ENCODE measurements around the gene PAFAH1B1. TPM values are rescaled to one million over a fixed set of nuclear protein-coding genes. Genes with fewer than 3 reads are reported as not detected.

The PAFAH1B1 gene
- polyA plus RNA-seq, 4 donors, result 40.2 to 85.0 (median 50.3) TPM

- 77 to 81% (median 78%) methylated on average over 3 of the region's 3 CpGs for WGBS, 3 donors
- Histone ChIP-seq H3K36me3 (ENCODE audit: control insufficient read depth in 3 of 3, insufficient read depth in 2 of 3, low read depth in 1 of 3, low read length in 3 of 3) (peaks cover 0 to 38% (median 18%) of the 10 kb centered on the region in 3 donors), H3K4me3 (ENCODE audit: low read depth in 1 of 3, low read length in 3 of 3) (no peak overlapping the region), H3K9me3 (ENCODE audit: control insufficient read depth in 2 of 2, insufficient read depth in 1 of 2, low read depth in 1 of 2, low read length in 1 of 2) (no peaks in the 10 kb centered on the region), H3K4me1 (ENCODE audit: control insufficient read depth in 3 of 3, insufficient read depth in 2 of 3, low read depth in 1 of 3, low read length in 2 of 3) (no peaks in the 10 kb centered on the region), H3K27me3 (ENCODE audit: control insufficient read depth in 3 of 3, insufficient read depth in 3 of 3, low read length in 3 of 3) (no peaks in the 10 kb centered on the region), H3K27ac (ENCODE audit: low read depth in 1 of 3, low read length in 2 of 3) (no peak overlapping the region)
- DNase-seq (no peak), FAIRE-seq (no peak)
Observed at GRCh38 chr17:2682176-2682938, 88.9 kb downstream of the PAFAH1B1 start.

- H3K36me3 ChIP-seq (ENCODE audit: control insufficient read depth in 3 of 3, insufficient read depth in 2 of 3, low read depth in 1 of 3, low read length in 3 of 3), result peaks cover 0 to 31% (median 15%) of the 10 kb centered on the region in 3 donors
- DNase-seq (peak; percentile 26 to 35), FAIRE-seq (no peak)
- H3K4me1 ChIP-seq (ENCODE audit: control insufficient read depth in 3 of 3, insufficient read depth in 2 of 3, low read depth in 1 of 3, low read length in 2 of 3), result no peaks in the 10 kb centered on the region
- H3K4me3 ChIP-seq (ENCODE audit: low read depth in 1 of 3, low read length in 3 of 3), result no peak overlapping the region
- H3K27me3 ChIP-seq (ENCODE audit: control insufficient read depth in 3 of 3, insufficient read depth in 3 of 3, low read length in 3 of 3), result no peaks in the 10 kb centered on the region
- H3K9me3 ChIP-seq (ENCODE audit: control insufficient read depth in 2 of 2, insufficient read depth in 1 of 2, low read depth in 1 of 2, low read length in 1 of 2), result no peaks in the 10 kb centered on the region
- 34 to 46% (median 40%) methylated on average over 8 of the region's 8 CpGs for WGBS, 3 donors
- H3K27ac ChIP-seq (ENCODE audit: low read depth in 1 of 3, low read length in 2 of 3), result no peak overlapping the region
Observed at GRCh38 chr17:2683912-2684311, 90.5 kb downstream of the PAFAH1B1 start.

GRCh38 chr17:2684549-2684948 lies 91.1 kb downstream of the PAFAH1B1 start:
- H3K36me3 ChIP-seq (ENCODE audit: control insufficient read depth in 3 of 3, insufficient read depth in 2 of 3, low read depth in 1 of 3, low read length in 3 of 3), result peaks cover 0 to 37% (median 15%) of the 10 kb centered on the region in 3 donors
- DNase-seq, result no peak
- 94 to 95% (median 95%) methylated on average over 18 of the region's 18 CpGs for WGBS, 3 donors

GRCh38 chr17:2685696-2686095 lies 92.2 kb downstream of the PAFAH1B1 start:
- DNase-seq, result peak in 1 of 2 donors; percentile 24

More at GRCh38 chr17:2684549-2684948, 91.1 kb downstream of the PAFAH1B1 start:
- Histone ChIP-seq H3K9me3 (ENCODE audit: control insufficient read depth in 2 of 2, insufficient read depth in 1 of 2, low read depth in 1 of 2, low read length in 1 of 2) (no peaks in the 10 kb centered on the region), H3K27me3 (ENCODE audit: control insufficient read depth in 3 of 3, insufficient read depth in 3 of 3, low read length in 3 of 3) (no peaks in the 10 kb centered on the region), H3K27ac (ENCODE audit: low read depth in 1 of 3, low read length in 2 of 3) (no peak overlapping the region), H3K4me3 (ENCODE audit: low read depth in 1 of 3, low read length in 3 of 3) (no peak overlapping the region), H3K4me1 (ENCODE audit: control insufficient read depth in 3 of 3, insufficient read depth in 2 of 3, low read depth in 1 of 3, low read length in 2 of 3) (no peaks in the 10 kb centered on the region)
- no peak for FAIRE-seq

GRCh38 chr17:2687074-2687418 lies 93.6 kb downstream of the PAFAH1B1 start:
- H3K9me3 ChIP-seq (ENCODE audit: control insufficient read depth in 2 of 2, insufficient read depth in 1 of 2, low read depth in 1 of 2, low read length in 1 of 2), result no peaks in the 10 kb centered on the region
- no peaks in the 10 kb centered on the region for H3K27me3 ChIP-seq (ENCODE audit: control insufficient read depth in 3 of 3, insufficient read depth in 3 of 3, low read length in 3 of 3)
- whole genome bisulfite sequencing, 3 donors, result 76 to 84% (median 80%) methylated on average over 6 of the region's 6 CpGs
- no peak overlapping the region for H3K27ac ChIP-seq (ENCODE audit: low read depth in 1 of 3, low read length in 2 of 3)
- no peaks in the 10 kb centered on the region for H3K4me1 ChIP-seq (ENCODE audit: control insufficient read depth in 3 of 3, insufficient read depth in 2 of 3, low read depth in 1 of 3, low read length in 2 of 3)
- H3K36me3 ChIP-seq (ENCODE audit: control insufficient read depth in 3 of 3, insufficient read depth in 2 of 3, low read depth in 1 of 3, low read length in 3 of 3), result peaks cover 11 to 51% (median 11%) of the 10 kb centered on the region in 3 donors
- DNase-seq (no peak), FAIRE-seq (no peak)
- H3K4me3 ChIP-seq (ENCODE audit: low read depth in 1 of 3, low read length in 3 of 3), result no peak overlapping the region

More at GRCh38 chr17:2685696-2686095, 92.2 kb downstream of the PAFAH1B1 start:
- Histone ChIP-seq H3K36me3 (ENCODE audit: control insufficient read depth in 3 of 3, insufficient read depth in 2 of 3, low read depth in 1 of 3, low read length in 3 of 3) (peaks cover 3 to 48% (median 10%) of the 10 kb centered on the region in 3 donors), H3K9me3 (ENCODE audit: control insufficient read depth in 2 of 2, insufficient read depth in 1 of 2, low read depth in 1 of 2, low read length in 1 of 2) (no peaks in the 10 kb centered on the region), H3K4me1 (ENCODE audit: control insufficient read depth in 3 of 3, insufficient read depth in 2 of 3, low read depth in 1 of 3, low read length in 2 of 3) (no peaks in the 10 kb centered on the region), H3K27ac (ENCODE audit: low read depth in 1 of 3, low read length in 2 of 3) (no peak overlapping the region), H3K27me3 (ENCODE audit: control insufficient read depth in 3 of 3, insufficient read depth in 3 of 3, low read length in 3 of 3) (no peaks in the 10 kb centered on the region), H3K4me3 (ENCODE audit: low read depth in 1 of 3, low read length in 3 of 3) (no peak overlapping the region)
- 63 to 87% (median 75%) methylated on average over 15 of the region's 15 CpGs for WGBS, 3 donors
- no peak for FAIRE-seq

- no peak overlapping the region for H3K4me3 ChIP-seq (ENCODE audit: low read depth in 1 of 3, low read length in 3 of 3)
- H3K9me3 ChIP-seq (ENCODE audit: control insufficient read depth in 2 of 2, insufficient read depth in 1 of 2, low read depth in 1 of 2, low read length in 1 of 2), result no peaks in the 10 kb centered on the region
- no peaks in the 10 kb centered on the region for H3K27me3 ChIP-seq (ENCODE audit: control insufficient read depth in 3 of 3, insufficient read depth in 3 of 3, low read length in 3 of 3)
- DNase-seq (peak in 1 of 2 donors; percentile 20), FAIRE-seq (no peak)
- H3K27ac ChIP-seq (ENCODE audit: low read depth in 1 of 3, low read length in 2 of 3), result no peak overlapping the region
- peaks cover 16 to 67% (median 16%) of the 10 kb centered on the region in 3 donors for H3K36me3 ChIP-seq (ENCODE audit: control insufficient read depth in 3 of 3, insufficient read depth in 2 of 3, low read depth in 1 of 3, low read length in 3 of 3)
- WGBS, 3 donors, result 58 to 66% (median 63%) methylated on average over 26 to 27 of the region's 27 CpGs
- H3K4me1 ChIP-seq (ENCODE audit: control insufficient read depth in 3 of 3, insufficient read depth in 2 of 3, low read depth in 1 of 3, low read length in 2 of 3), result no peaks in the 10 kb centered on the region
Observed at GRCh38 chr17:2688351-2689342, 95.2 kb downstream of the PAFAH1B1 start.

- Histone ChIP-seq H3K9me3 (ENCODE audit: control insufficient read depth in 2 of 2, insufficient read depth in 1 of 2, low read depth in 1 of 2, low read length in 1 of 2) (no peaks in the 10 kb centered on the region), H3K27me3 (ENCODE audit: control insufficient read depth in 3 of 3, insufficient read depth in 3 of 3, low read length in 3 of 3) (no peaks in the 10 kb centered on the region), H3K4me3 (ENCODE audit: low read depth in 1 of 3, low read length in 3 of 3) (no peak overlapping the region), H3K27ac (ENCODE audit: low read depth in 1 of 3, low read length in 2 of 3) (no peak overlapping the region), H3K4me1 (ENCODE audit: control insufficient read depth in 3 of 3, insufficient read depth in 2 of 3, low read depth in 1 of 3, low read length in 2 of 3) (no peaks in the 10 kb centered on the region), H3K36me3 (ENCODE audit: control insufficient read depth in 3 of 3, insufficient read depth in 2 of 3, low read depth in 1 of 3, low read length in 3 of 3) (peaks cover 22 to 68% (median 24%) of the 10 kb centered on the region in 3 donors)
- DNase-seq, result no peak
- no peak for FAIRE-seq
- WGBS, 3 donors, result 72 to 74% (median 74%) methylated on average over 40 of the region's 40 CpGs
Observed at GRCh38 chr17:2689411-2690164, 96.1 kb downstream of the PAFAH1B1 start.
